Panc1 (cell line): ENCODE measurements around the gene SSBP4. TPM values are rescaled to one million over a fixed set of nuclear protein-coding genes. Genes with fewer than 3 reads are reported as not detected.
"Not testable (repeated sequence)": the region's sequence is repeated elsewhere in the genome, so short reads cannot be mapped to it uniquely, and the experiment has no call there.

Source experiments
- ATAC-seq: fragments of 200-7000 bp; cut with Tn5 transposase; 2 replicates; pipeline ENCODE4 v1.9.1; 2020; ENCODE audit warnings: mild to moderate bottlenecking, moderate library complexity
- BruUV-seq: library from RNA; stranded (reverse); fragments of 400-500 nt; replicated peaks from 2 replicates; lab custom pipeline; 2021; lab: Mats Ljungman, UMichigan
- CTCF ChIA-PET: fragments of 300-600 bp; sonication (Branson Sonifier 250); formaldehyde crosslinking; loops from one replicate; lab custom pipeline; 2022; ENCODE audit warnings: antibody characterized with exemption; lab: Charles Lee
- POLR2A ChIA-PET: fragments of 300-600 bp; sonication (Branson Sonifier 250); formaldehyde crosslinking; loops from one replicate; lab custom pipeline; 2022; ENCODE audit warnings: antibody characterized with exemption; lab: Charles Lee
- DNase-seq: peaks from one replicate; pipeline ENCODE4 v3.0.0-alpha.2; 2010; ENCODE audit warnings: low read depth, low spot score
- H3K27ac ChIP-seq: 2 replicates; pipeline ENCODE4 v1.5.1; 2011; ENCODE audit warnings: mild to moderate bottlenecking, low read length, inconsistent platforms
- H3K27me3 ChIP-seq: fragments of 200-500 bp; sonication (Bioruptor generic); 2 replicates; pipeline ENCODE4 v1.6.0; 2014; ENCODE audit warnings: low read length, inconsistent platforms; ENCODE audit not compliant: control insufficient read depth, insufficient read depth
- H3K36me3 ChIP-seq: fragments of 200-500 bp; sonication (Bioruptor generic); 2 replicates; pipeline ENCODE4 v1.5.1; 2014; ENCODE audit warnings: inconsistent platforms, mild to moderate bottlenecking, low read length, moderate library complexity; ENCODE audit not compliant: control insufficient read depth, insufficient read depth
- H3K4me1 ChIP-seq: 2 replicates; pipeline ENCODE4 v1.5.1; 2011; ENCODE audit warnings: inconsistent platforms, mild to moderate bottlenecking, low read length, moderate library complexity; ENCODE audit not compliant: control insufficient read depth, insufficient read depth
- H3K4me3 ChIP-seq, 2 experiments: 2 replicates each; pipeline ENCODE4 v1.5.1; 2011 to 2012; ENCODE audit warnings: low read depth in 2 of 2, low read length in 2 of 2, mild to moderate bottlenecking in 2 of 2, inconsistent platforms in 1 of 2, moderate library complexity in 1 of 2
- H3K9me3 ChIP-seq: fragments of 200-500 bp; sonication (Bioruptor generic); 2 replicates; pipeline ENCODE4 v1.5.1; 2014; ENCODE audit warnings: low read depth, mild to moderate bottlenecking, inconsistent platforms, low read length, moderate library complexity; ENCODE audit not compliant: control insufficient read depth, insufficient read depth
- POLR2AphosphoS5 ChIP-seq: IDR thresholded peaks from 2 replicates; pipeline ENCODE4 v1.6.1; 2012; ENCODE audit warnings: mild to moderate bottlenecking, low read depth, low read length, moderate library complexity
- SIN3A ChIP-seq: IDR thresholded peaks from 2 replicates; pipeline ENCODE4 v1.6.1; 2012; ENCODE audit warnings: low read depth, mild to moderate bottlenecking, low read length, moderate library complexity, borderline replicate concordance; ENCODE audit not compliant: insufficient read depth
- TCF7L2 ChIP-seq: IDR thresholded peaks from 2 replicates; pipeline ENCODE4 v1.6.1; 2011; ENCODE audit warnings: mild to moderate bottlenecking, low read depth, low read length, inconsistent platforms
- in situ Hi-C: cut with HindIII; loops from 2 replicates; pipeline ENCODE4 v1.10.0; 2016; ENCODE audit warnings: low sequenced_read_pairs, low pct_unique_long_range_greater_than_20kb
- intact Hi-C: fragments of 100-400 bp; cut with micrococcal nuclease; formaldehyde crosslinking; loops from one replicate; pipeline ENCODE4 v1.10.0; 2022; ENCODE audit not compliant: unreplicated experiment
- total RNA-seq: library from RNA; stranded (reverse); gene quantifications from one replicate; pipeline ENCODE4 v1.2.1, GENCODE V29; 2021; ENCODE audit not compliant: unreplicated experiment
- TF ChIP-seq, protein P1 (sequence below), 2 experiments: IDR thresholded peaks; 2 replicates each; pipeline ENCODE4 v1.6.1; 2011 to 2012; ENCODE audit warnings: low read depth in 2 of 2, control low read depth in 1 of 2, low read length in 1 of 2, mild to moderate bottlenecking in 1 of 2, moderate library complexity in 1 of 2; ENCODE audit not compliant: insufficient read depth in 1 of 2
- TF ChIP-seq, protein P2 (sequence below): fragments of 450-650 bp; IDR thresholded peaks from 2 replicates; pipeline ENCODE4 v1.5.1; 2017; ENCODE audit warnings: mild to moderate bottlenecking

SSBP4 gene
- total RNA-seq, 1 experiment from 2014 or later, result 128 TPM

DNA sequence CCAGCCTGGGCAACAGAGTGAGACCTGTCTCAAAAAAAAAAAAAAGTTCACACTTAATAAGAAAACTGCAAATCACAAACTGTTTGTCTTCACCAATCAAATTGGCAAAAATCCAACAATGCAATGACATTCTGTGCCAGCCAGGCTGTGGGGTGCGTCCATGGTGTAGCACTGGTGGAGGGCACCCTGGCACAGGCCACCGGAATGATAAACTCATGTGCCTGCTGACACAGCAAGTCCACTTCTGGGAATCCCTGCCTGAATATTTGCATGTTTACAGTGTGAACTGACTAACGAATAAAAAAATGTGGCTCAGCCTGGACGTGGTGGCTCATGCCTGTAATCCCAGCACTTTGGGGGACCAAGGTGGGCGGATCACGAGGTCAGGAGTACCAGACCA, 20.2 kb upstream of the SSBP4 start:
- ATAC-seq (no peak), DNase-seq (no peak)
- ChIA-PET CTCF (interaction anchor here (0.6 kb wide), 1 partner anchor 11 kb away, joined by 7 read pairs; no protein-coding TSS in a partner anchor), POLR2A (interaction anchor here (0.7 kb wide), 1 partner anchor 9 kb away, joined by 3 read pairs; no protein-coding TSS in a partner anchor)
- Histone ChIP-seq H3K4me3 (no peak overlapping the region), H3K4me1 (peaks cover 6% of the 10 kb centered on the region), H3K36me3 (no peaks in the 10 kb centered on the region), H3K9me3 (no peaks in the 10 kb centered on the region), H3K27ac (no peak overlapping the region), H3K27me3 (no peaks in the 10 kb centered on the region)
- in situ Hi-C loops (no loop called here), intact Hi-C loops (loop anchor here (10.0 kb wide), 1 partner anchor 1094 kb away; the partner anchor contains the start of genes ABHD8, DDA1 and MRPL34)
- no peak for TF ChIP-seq SIN3A
- TF ChIP-seq, protein P1, sequence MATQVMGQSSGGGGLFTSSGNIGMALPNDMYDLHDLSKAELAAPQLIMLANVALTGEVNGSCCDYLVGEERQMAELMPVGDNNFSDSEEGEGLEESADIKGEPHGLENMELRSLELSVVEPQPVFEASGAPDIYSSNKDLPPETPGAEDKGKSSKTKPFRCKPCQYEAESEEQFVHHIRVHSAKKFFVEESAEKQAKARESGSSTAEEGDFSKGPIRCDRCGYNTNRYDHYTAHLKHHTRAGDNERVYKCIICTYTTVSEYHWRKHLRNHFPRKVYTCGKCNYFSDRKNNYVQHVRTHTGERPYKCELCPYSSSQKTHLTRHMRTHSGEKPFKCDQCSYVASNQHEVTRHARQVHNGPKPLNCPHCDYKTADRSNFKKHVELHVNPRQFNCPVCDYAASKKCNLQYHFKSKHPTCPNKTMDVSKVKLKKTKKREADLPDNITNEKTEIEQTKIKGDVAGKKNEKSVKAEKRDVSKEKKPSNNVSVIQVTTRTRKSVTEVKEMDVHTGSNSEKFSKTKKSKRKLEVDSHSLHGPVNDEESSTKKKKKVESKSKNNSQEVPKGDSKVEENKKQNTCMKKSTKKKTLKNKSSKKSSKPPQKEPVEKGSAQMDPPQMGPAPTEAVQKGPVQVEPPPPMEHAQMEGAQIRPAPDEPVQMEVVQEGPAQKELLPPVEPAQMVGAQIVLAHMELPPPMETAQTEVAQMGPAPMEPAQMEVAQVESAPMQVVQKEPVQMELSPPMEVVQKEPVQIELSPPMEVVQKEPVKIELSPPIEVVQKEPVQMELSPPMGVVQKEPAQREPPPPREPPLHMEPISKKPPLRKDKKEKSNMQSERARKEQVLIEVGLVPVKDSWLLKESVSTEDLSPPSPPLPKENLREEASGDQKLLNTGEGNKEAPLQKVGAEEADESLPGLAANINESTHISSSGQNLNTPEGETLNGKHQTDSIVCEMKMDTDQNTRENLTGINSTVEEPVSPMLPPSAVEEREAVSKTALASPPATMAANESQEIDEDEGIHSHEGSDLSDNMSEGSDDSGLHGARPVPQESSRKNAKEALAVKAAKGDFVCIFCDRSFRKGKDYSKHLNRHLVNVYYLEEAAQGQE (IDR thresholded peaks at IDR 0.05; ENCODE audit: insufficient read depth in 1 of 2, low read depth in 2 of 2, low read length in 1 of 2), result no peak
- BruUV-seq, result no TSS peak

DNA sequence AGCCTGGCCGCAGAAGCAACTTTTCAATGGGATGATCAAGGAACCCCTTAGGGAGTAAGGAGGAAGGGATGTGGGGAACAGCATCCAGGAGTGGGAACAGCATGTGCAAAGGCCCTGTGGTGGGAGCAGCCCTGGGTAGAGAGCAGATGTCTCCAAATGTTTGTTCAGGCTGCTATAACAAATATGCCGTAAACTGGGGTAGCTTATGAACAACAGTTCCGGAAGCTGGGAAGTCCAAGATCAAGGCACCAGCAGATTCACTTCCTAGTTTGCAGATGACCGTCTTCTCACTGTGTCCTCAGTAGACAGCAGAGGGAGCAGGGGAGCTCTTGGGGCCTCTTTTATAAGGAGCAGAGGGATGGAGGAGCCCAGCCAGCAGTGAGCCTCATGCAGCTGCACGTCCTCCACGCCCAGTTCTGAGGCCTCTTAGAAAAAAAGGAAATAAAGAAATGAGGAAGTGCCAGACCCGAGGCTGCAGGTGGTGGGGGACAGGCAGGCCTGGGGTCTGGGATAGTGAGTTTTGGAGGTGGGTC, 17.6 kb upstream of the SSBP4 start:
- H3K27me3 ChIP-seq, result no peaks in the 10 kb centered on the region
- peaks cover 6% of the 10 kb centered on the region for H3K4me1 ChIP-seq
- DNase-seq (no peak), ATAC-seq (peak; percentile 94)
- BruUV-seq, result no TSS peak
- no peak overlapping the region for H3K4me3 ChIP-seq
- no peaks in the 10 kb centered on the region for H3K9me3 ChIP-seq
- CTCF ChIA-PET, result interaction anchor here (0.5 to 0.8 kb wide), 2 partner anchors 73 to 193 kb away, joined by 3 to 5 read pairs; no protein-coding TSS in a partner anchor
- H3K27ac ChIP-seq, result peak overlapping the region; percentile 45
- intact Hi-C loops (no loop called here), in situ Hi-C loops (no loop called here)
- no peak for TF ChIP-seq POLR2AphosphoS5
- TF ChIP-seq TCF7L2, result no peak
- TF ChIP-seq, protein P2, sequence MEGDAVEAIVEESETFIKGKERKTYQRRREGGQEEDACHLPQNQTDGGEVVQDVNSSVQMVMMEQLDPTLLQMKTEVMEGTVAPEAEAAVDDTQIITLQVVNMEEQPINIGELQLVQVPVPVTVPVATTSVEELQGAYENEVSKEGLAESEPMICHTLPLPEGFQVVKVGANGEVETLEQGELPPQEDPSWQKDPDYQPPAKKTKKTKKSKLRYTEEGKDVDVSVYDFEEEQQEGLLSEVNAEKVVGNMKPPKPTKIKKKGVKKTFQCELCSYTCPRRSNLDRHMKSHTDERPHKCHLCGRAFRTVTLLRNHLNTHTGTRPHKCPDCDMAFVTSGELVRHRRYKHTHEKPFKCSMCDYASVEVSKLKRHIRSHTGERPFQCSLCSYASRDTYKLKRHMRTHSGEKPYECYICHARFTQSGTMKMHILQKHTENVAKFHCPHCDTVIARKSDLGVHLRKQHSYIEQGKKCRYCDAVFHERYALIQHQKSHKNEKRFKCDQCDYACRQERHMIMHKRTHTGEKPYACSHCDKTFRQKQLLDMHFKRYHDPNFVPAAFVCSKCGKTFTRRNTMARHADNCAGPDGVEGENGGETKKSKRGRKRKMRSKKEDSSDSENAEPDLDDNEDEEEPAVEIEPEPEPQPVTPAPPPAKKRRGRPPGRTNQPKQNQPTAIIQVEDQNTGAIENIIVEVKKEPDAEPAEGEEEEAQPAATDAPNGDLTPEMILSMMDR, result peak; percentile 40; the same call in 1 of the 2 replicates
- TF ChIP-seq SIN3A, result no peak
- POLR2A ChIA-PET, result no interaction called here
- no peaks in the 10 kb centered on the region for H3K36me3 ChIP-seq

DNA sequence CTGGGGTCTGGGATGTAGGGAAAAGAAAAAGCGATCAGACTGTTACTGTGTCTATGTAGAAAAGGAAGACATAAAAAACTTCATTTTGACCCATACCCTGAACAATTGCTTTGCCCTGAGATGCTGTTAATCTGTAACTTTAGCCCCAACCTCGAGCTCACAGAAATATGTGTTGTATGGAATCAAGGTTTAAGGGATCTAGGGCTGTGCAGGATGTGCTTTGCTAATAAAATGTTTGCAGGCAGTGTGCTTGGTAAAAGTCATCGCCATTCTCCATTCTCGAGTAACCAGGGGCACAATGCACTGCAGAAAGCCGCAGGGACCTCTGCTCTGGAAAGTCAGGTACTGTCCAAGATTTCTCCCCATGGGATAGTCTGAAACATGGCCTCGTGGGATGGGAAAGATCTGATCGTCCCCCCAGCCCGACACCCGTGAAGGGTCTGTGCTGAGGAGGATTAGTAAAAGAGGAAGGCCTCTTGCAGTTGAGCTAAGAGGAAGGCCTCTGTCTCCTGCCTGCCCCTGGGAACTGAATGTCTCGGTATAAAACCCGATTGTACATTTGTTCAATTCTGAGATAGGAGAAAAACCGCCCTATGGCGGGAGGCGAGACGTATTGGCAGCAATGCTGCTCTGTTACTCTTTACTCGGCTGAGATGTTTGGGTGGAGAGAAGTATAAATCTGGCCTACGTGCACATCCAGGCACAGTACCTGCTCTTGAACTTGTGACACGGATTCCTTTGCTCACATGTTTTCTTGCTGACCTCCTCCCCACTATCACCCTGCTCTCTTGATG, 16.5 kb upstream of the SSBP4 start:
- ATAC-seq, H3K27ac ChIP-seq, POLR2A ChIA-PET, H3K9me3 ChIP-seq, H3K4me3 ChIP-seq, H3K36me3 ChIP-seq, in situ Hi-C loops, BruUV-seq, intact Hi-C loops, DNase-seq, H3K27me3 ChIP-seq, H3K4me1 ChIP-seq: not testable (repeated sequence)
- CTCF ChIA-PET, result interaction anchor here (0.6 to 0.8 kb wide), 2 partner anchors 74 to 113 kb away, joined by 3 read pairs; no protein-coding TSS in a partner anchor

DNA sequence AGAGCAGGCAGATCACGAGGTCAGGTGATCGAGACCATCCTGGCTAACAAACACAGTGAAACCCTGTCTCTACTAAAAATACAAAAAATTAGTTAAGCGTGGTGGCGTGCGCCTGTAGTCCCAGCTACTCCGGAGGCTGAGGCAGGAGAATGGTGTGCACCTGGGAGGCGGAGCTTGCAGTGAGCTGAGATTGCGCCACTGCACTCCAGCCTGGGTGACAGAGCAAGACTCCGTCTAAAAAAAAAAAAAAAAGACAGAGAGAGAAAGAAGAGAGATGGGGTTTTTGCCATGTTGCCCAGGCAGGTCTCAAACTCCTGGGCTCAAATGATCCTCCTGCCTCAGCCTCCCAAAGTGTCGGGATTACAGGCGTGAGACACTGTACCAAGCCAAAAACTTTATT, 13.4 kb upstream of the SSBP4 start:
- CTCF ChIA-PET, intact Hi-C loops, ATAC-seq, H3K4me1 ChIP-seq, in situ Hi-C loops, H3K4me3 ChIP-seq, H3K27ac ChIP-seq, BruUV-seq, H3K27me3 ChIP-seq, H3K9me3 ChIP-seq, DNase-seq, H3K36me3 ChIP-seq: not testable (repeated sequence)
- POLR2A ChIA-PET, result interaction anchor here (0.7 kb wide), 1 partner anchor 77 kb away, joined by 7 read pairs; no protein-coding TSS in a partner anchor
